ENCODE measurements around the gene ACER3. TPM values are rescaled to one million over a fixed set of nuclear protein-coding genes. Genes with fewer than 3 reads are reported as not detected.

Gene ACER3
- total RNA-seq, 1 donor from 2014 or later: 17.3 TPM

- peaks cover 10% of the 10 kb centered on the region for H3K27me3 Mint-ChIP-seq (ENCODE audit: low read depth, unreplicated experiment)
- DNase-seq (ENCODE audit: low read depth) (peak; percentile 80), FAIRE-seq (no peak)
- no peaks in the 10 kb centered on the region for H3K9me3 ChIP-seq (ENCODE audit: insufficient read depth, low read depth, low read length)
- peak within 1 kb of the TSS; percentile 78 for H3K9ac ChIP-seq (ENCODE audit: low read length)
- H3K4me1 ChIP-seq (ENCODE audit: insufficient read depth, low read length): peaks cover 7% of the 10 kb centered on the region
- no peaks in the 10 kb centered on the region for H3K9me3 Mint-ChIP-seq (ENCODE audit: unreplicated experiment)
- no peaks in the 10 kb centered on the region for H3K36me3 ChIP-seq (ENCODE audit: insufficient read depth, low read length)
- H4K20me1 ChIP-seq (ENCODE audit: insufficient read depth, low read length): peaks cover 39% of the 10 kb centered on the region
- TF ChIP-seq EZH2 (IDR thresholded peaks at IDR 0.05; ENCODE audit: insufficient read depth, low read length): no peak
- peak; percentile 6 for TF ChIP-seq CTCF (IDR thresholded peaks at IDR 0.05; ENCODE audit: insufficient read depth, low read depth, low read length)
- no peaks in the 10 kb centered on the region for H3K36me3 Mint-ChIP-seq (ENCODE audit: low read depth, unreplicated experiment)
- peak within 1 kb of the TSS; percentile 92 for H3K27ac Mint-ChIP-seq (ENCODE audit: unreplicated experiment)
- H3K4me2 ChIP-seq (ENCODE audit: low read length): peak within 1 kb of the TSS; percentile 95
- H3K4me3 ChIP-seq (ENCODE audit: insufficient read depth, low read depth, low read length): peak within 1 kb of the TSS; percentile 66
- peaks cover 2% of the 10 kb centered on the region for H3K4me1 Mint-ChIP-seq (ENCODE audit: low read depth, unreplicated experiment)
- peaks cover 26% of the 10 kb centered on the region for H3K79me2 ChIP-seq (ENCODE audit: insufficient read depth, low read length)
- H3K27me3 ChIP-seq (ENCODE audit: insufficient read depth, low read length): no peaks in the 10 kb centered on the region
- H3K27ac ChIP-seq (ENCODE audit: low read depth, low read length): peak within 1 kb of the TSS; percentile 55
- H2AFZ ChIP-seq (ENCODE audit: low read depth, low read length): peak within 1 kb of the TSS; percentile 96
- H3K4me3 Mint-ChIP-seq (ENCODE audit: unreplicated experiment): peak within 1 kb of the TSS; percentile 84
These were observed 205.7 kb downstream of the ACER3 start, which contains the start of gene CAPN5 for GRCh38 chr11:77066229-77067042. Gene CAPN5 (plus strand): TSS chr11:77066971. CDS start chr11:77084887, 17,916 bp downstream.

GRCh38 chr11:77067861-77068443, 207.2 kb downstream of the ACER3 start:
- H3K4me2 ChIP-seq (ENCODE audit: low read length): peak overlapping the region; percentile 95
- Mint-ChIP-seq H3K9me3 (ENCODE audit: unreplicated experiment) (no peaks in the 10 kb centered on the region), H3K27ac (ENCODE audit: unreplicated experiment) (peak overlapping the region; percentile 38), H3K4me3 (ENCODE audit: unreplicated experiment) (peak overlapping the region; percentile 83), H3K36me3 (ENCODE audit: low read depth, unreplicated experiment) (no peaks in the 10 kb centered on the region), H3K4me1 (ENCODE audit: low read depth, unreplicated experiment) (peaks cover 14% of the 10 kb centered on the region), H3K27me3 (ENCODE audit: low read depth, unreplicated experiment) (peaks cover 7% of the 10 kb centered on the region)
- H3K9ac ChIP-seq (ENCODE audit: low read length): peak overlapping the region; percentile 72
- DNase-seq (ENCODE audit: low read depth) (no peak), FAIRE-seq (no peak)
- TF ChIP-seq EZH2 (IDR thresholded peaks at IDR 0.05; ENCODE audit: insufficient read depth, low read length) (no peak), CTCF (IDR thresholded peaks at IDR 0.05; ENCODE audit: insufficient read depth, low read depth, low read length) (no peak)
- H3K27me3 ChIP-seq (ENCODE audit: insufficient read depth, low read length): no peaks in the 10 kb centered on the region
- no peaks in the 10 kb centered on the region for H3K9me3 ChIP-seq (ENCODE audit: insufficient read depth, low read depth, low read length)
- H2AFZ ChIP-seq (ENCODE audit: low read depth, low read length): no peak overlapping the region
- H3K27ac ChIP-seq (ENCODE audit: low read depth, low read length): no peak overlapping the region
- H3K79me2 ChIP-seq (ENCODE audit: insufficient read depth, low read length): peaks cover 34% of the 10 kb centered on the region
- H4K20me1 ChIP-seq (ENCODE audit: insufficient read depth, low read length): peaks cover 50% of the 10 kb centered on the region
- no peaks in the 10 kb centered on the region for H3K36me3 ChIP-seq (ENCODE audit: insufficient read depth, low read length)
- peaks cover 20% of the 10 kb centered on the region for H3K4me1 ChIP-seq (ENCODE audit: insufficient read depth, low read length)
- peak overlapping the region; percentile 66 for H3K4me3 ChIP-seq (ENCODE audit: insufficient read depth, low read depth, low read length)

All from astrocyte (in vitro differentiated cells and primary cell).